ENCODE results near the gene POLR2L.

- no peak for TF ChIP-seq POLR2AphosphoS5 (IDR thresholded peaks at IDR 0.05; ENCODE audit: low read depth, low read length)
- no peak for TF ChIP-seq REST (IDR thresholded peaks at IDR 0.05; ENCODE audit: insufficient read depth in 1 of 2, low read depth in 2 of 2, low read length in 2 of 2)
- TF ChIP-seq TAF1 (IDR thresholded peaks at IDR 0.05; ENCODE audit: borderline replicate concordance, insufficient read depth, low read length) = no peak
Observed at GRCh38 chr11:791658-792534, 50.4 kb downstream of the POLR2L start.
